HL-60 (cell line): Measurements from ENCODE around the gene PITHD1.

Experiments used
- GABPA ChIP-seq: IDR thresholded peaks from 2 replicates; pipeline ENCODE4 v1.6.1; 2012; ENCODE audit warnings: low read depth
- POLR2AphosphoS5 ChIP-seq: IDR thresholded peaks from 2 replicates; pipeline ENCODE4 v1.6.1; 2012; ENCODE audit warnings: low read depth
- SPI1 ChIP-seq: IDR thresholded peaks from 2 replicates; pipeline ENCODE4 v1.6.1; 2012; ENCODE audit warnings: low read depth, mild to moderate bottlenecking, borderline replicate concordance
- TF ChIP-seq, protein P1 (sequence below): IDR thresholded peaks from one replicate; pipeline ENCODE4 v1.5.1; 2011; ENCODE audit warnings: low read length, control low read depth, inconsistent platforms; ENCODE audit not compliant: insufficient read depth
- TF ChIP-seq, protein P2 (sequence below): IDR thresholded peaks from 2 replicates; pipeline ENCODE4 v1.6.1; 2012; ENCODE audit warnings: low read depth; ENCODE audit not compliant: insufficient replicate concordance

- TF ChIP-seq, protein P1, sequence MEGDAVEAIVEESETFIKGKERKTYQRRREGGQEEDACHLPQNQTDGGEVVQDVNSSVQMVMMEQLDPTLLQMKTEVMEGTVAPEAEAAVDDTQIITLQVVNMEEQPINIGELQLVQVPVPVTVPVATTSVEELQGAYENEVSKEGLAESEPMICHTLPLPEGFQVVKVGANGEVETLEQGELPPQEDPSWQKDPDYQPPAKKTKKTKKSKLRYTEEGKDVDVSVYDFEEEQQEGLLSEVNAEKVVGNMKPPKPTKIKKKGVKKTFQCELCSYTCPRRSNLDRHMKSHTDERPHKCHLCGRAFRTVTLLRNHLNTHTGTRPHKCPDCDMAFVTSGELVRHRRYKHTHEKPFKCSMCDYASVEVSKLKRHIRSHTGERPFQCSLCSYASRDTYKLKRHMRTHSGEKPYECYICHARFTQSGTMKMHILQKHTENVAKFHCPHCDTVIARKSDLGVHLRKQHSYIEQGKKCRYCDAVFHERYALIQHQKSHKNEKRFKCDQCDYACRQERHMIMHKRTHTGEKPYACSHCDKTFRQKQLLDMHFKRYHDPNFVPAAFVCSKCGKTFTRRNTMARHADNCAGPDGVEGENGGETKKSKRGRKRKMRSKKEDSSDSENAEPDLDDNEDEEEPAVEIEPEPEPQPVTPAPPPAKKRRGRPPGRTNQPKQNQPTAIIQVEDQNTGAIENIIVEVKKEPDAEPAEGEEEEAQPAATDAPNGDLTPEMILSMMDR = no peak
- TF ChIP-seq GABPA = no peak
- no peak for TF ChIP-seq POLR2AphosphoS5
- TF ChIP-seq, protein P2, sequence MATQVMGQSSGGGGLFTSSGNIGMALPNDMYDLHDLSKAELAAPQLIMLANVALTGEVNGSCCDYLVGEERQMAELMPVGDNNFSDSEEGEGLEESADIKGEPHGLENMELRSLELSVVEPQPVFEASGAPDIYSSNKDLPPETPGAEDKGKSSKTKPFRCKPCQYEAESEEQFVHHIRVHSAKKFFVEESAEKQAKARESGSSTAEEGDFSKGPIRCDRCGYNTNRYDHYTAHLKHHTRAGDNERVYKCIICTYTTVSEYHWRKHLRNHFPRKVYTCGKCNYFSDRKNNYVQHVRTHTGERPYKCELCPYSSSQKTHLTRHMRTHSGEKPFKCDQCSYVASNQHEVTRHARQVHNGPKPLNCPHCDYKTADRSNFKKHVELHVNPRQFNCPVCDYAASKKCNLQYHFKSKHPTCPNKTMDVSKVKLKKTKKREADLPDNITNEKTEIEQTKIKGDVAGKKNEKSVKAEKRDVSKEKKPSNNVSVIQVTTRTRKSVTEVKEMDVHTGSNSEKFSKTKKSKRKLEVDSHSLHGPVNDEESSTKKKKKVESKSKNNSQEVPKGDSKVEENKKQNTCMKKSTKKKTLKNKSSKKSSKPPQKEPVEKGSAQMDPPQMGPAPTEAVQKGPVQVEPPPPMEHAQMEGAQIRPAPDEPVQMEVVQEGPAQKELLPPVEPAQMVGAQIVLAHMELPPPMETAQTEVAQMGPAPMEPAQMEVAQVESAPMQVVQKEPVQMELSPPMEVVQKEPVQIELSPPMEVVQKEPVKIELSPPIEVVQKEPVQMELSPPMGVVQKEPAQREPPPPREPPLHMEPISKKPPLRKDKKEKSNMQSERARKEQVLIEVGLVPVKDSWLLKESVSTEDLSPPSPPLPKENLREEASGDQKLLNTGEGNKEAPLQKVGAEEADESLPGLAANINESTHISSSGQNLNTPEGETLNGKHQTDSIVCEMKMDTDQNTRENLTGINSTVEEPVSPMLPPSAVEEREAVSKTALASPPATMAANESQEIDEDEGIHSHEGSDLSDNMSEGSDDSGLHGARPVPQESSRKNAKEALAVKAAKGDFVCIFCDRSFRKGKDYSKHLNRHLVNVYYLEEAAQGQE = no peak
- TF ChIP-seq SPI1 = no peak
Observed at GRCh38 chr1:23795676-23796465, 17.7 kb downstream of the PITHD1 start.
